Loucy (cell line): ENCODE results near the gene CD300LD.

Experiments used
- EZH2phosphoT487 ChIP-seq: fragments of 200-600 bp; IDR thresholded peaks from 2 replicates; pipeline ENCODE4 v1.6.1; 2018; ENCODE audit warnings: antibody characterized with exemption, mild to moderate bottlenecking, moderate library complexity, borderline replicate concordance
- TF ChIP-seq, protein P1 (sequence below): fragments of 200-600 bp; sonication (generic); conservative IDR thresholded peaks from 2 replicates; pipeline ENCODE4 v1.5.1; 2014; ENCODE audit warnings: mild to moderate bottlenecking, antibody characterized with exemption, low read length

- TF ChIP-seq, protein P1, sequence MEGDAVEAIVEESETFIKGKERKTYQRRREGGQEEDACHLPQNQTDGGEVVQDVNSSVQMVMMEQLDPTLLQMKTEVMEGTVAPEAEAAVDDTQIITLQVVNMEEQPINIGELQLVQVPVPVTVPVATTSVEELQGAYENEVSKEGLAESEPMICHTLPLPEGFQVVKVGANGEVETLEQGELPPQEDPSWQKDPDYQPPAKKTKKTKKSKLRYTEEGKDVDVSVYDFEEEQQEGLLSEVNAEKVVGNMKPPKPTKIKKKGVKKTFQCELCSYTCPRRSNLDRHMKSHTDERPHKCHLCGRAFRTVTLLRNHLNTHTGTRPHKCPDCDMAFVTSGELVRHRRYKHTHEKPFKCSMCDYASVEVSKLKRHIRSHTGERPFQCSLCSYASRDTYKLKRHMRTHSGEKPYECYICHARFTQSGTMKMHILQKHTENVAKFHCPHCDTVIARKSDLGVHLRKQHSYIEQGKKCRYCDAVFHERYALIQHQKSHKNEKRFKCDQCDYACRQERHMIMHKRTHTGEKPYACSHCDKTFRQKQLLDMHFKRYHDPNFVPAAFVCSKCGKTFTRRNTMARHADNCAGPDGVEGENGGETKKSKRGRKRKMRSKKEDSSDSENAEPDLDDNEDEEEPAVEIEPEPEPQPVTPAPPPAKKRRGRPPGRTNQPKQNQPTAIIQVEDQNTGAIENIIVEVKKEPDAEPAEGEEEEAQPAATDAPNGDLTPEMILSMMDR, result no peak
- TF ChIP-seq EZH2phosphoT487, result no peak
These were observed 20.3 kb downstream of the CD300LD start for GRCh38 chr17:74571621-74572270.
